ENCODE results near the gene ZNF891.

DNA sequence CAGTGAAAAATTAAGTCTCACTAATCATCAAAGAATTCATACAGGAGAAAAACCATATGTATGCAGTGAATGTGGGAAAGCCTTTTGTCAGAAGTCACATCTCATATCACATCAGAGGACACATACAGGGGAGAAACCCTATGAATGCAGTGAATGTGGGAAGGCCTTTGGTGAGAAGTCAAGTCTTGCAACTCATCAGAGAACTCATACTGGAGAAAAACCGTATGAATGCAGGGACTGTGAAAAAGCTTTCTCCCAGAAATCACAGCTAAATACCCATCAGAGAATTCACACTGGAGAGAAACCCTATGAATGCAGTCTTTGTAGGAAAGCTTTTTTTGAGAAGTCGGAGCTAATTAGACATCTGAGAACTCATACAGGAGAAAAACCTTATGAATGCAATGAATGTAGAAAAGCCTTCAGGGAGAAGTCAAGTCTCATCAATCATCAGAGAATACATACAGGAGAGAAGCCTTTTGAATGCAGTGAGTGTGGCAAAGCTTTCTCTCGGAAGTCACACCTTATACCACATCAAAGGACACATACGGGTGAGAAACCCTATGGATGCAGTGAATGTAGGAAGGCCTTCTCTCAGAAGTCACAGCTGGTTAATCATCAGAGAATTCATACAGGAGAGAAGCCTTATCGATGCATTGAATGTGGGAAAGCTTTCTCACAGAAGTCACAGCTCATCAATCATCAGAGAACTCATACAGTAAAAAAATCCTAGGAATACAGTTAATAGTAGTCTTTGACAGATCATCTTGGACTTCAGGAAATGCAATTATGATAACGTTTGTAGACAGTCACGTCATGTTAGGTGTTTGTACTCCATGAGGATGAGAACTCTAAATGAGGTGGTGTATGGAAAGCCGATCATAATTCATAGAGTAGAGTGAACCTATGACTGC, 71.6 kb downstream of the ZNF891 start:
- no peak for TF ChIP-seq CTCF (IDR thresholded peaks at IDR 0.05)
- no peak for TF ChIP-seq POLR2AphosphoS5 (IDR thresholded peaks at IDR 0.05; ENCODE audit: insufficient read depth in 1 of 2, low read depth in 1 of 2)

All from vagina (tissue), 2 donors.